Activated CD8-positive, alpha-beta memory T cell treated with anti-CD3 and anti-CD28 coated beads, Interleukin-2, amount 50 U/mL, for 1 hour (primary cell): Measurements from ENCODE around the gene PIP5K1B.

Source experiments
- DNase-seq: peaks from one replicate; pipeline ENCODE4 v3.0.0-alpha.2; 2020; ENCODE audit errors: extremely low read depth

Gene PIP5K1B

DNA sequence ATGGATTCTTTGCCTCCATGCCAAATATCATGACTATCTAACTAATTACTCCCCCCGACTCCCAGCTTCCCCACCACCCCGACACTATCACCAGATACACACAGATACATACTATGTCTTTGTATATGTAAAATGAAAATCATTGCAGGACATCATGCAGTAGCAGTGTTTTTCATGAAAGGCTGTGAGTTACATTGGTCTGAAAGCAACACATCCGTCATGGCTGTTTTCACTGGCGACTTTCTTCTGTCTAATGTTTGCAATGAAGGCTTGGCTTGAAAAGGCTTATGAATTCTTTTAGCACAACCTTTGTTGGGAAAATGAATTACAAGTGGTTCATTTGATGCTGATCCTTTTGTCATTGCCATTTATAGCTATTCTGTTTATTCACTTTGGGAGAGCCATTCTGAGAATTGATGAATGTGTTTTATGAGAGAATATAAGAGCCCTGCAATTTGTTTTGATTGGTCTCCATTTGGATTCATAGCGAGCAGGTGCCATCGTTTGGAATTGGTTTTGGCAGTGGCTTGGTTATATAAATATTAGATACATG, 103.4 kb downstream of the PIP5K1B start:
- DNase-seq = no peak

DNA sequence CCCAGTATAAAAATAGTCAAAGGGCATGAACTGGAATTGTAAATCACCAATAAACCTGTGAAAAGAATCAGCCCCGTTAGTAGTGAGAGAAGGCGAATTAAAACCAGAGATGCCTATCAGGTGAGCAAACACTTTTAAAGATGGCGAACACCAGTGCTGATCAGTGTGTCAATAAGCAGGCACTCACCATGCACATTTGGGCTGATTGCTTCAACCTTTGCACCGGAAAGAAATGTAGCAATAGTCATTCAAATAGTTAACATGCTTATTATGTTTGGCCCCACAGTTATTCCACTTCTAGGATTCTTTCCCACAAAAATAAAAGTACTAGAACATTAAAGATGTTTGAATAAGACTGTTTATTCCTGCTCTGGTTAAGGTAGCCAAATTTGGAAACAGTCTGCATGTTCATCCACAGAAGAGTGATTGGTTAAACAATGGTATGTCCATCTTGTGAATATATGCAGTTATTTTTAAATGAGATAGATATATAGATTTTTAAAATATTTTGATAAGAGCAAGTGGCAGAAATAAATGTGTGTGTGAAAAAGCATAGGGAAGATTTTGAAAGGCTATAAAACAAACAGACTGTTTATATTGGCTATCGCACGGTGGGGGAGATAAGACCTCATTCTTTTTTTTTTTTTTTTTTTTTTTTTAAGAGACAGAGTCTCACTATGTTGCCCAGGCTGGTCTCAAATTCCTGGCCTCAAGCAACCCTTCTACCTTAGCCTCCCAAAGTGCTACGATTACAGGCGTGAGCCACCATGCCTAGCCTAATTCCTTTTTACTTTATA, 112.2 kb downstream of the PIP5K1B start:
- no peak for DNase-seq

DNA sequence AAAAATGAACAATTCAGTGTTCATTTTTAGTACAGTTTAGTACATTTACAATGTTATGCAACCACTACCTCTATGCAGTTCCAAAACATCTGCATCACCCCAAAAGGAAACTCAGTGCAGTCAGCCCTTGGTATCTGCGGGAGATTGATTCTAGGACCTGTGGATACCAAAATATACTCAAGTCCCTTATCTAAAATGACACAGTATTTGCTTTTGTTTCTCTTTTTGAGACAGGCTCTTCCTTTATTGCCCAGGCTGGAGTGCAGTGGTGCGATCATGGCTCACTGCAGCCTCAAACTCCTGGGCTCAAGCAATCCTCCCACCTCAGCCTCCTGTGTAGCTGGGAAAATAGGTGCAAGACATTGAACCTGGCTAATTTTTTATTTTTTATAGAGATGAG, 114.0 kb downstream of the PIP5K1B start:
- DNase-seq = no peak

- DNase-seq = no peak
Measured at GRCh38 chr9:68821911-68822310, 116.9 kb downstream of the PIP5K1B start.

GRCh38 chr9:68822596-68823165, 117.6 kb downstream of the PIP5K1B start:
- DNase-seq = no peak

- no peak for DNase-seq
Measured at GRCh38 chr9:68825762-68826472, 120.9 kb downstream of the PIP5K1B start.

DNA sequence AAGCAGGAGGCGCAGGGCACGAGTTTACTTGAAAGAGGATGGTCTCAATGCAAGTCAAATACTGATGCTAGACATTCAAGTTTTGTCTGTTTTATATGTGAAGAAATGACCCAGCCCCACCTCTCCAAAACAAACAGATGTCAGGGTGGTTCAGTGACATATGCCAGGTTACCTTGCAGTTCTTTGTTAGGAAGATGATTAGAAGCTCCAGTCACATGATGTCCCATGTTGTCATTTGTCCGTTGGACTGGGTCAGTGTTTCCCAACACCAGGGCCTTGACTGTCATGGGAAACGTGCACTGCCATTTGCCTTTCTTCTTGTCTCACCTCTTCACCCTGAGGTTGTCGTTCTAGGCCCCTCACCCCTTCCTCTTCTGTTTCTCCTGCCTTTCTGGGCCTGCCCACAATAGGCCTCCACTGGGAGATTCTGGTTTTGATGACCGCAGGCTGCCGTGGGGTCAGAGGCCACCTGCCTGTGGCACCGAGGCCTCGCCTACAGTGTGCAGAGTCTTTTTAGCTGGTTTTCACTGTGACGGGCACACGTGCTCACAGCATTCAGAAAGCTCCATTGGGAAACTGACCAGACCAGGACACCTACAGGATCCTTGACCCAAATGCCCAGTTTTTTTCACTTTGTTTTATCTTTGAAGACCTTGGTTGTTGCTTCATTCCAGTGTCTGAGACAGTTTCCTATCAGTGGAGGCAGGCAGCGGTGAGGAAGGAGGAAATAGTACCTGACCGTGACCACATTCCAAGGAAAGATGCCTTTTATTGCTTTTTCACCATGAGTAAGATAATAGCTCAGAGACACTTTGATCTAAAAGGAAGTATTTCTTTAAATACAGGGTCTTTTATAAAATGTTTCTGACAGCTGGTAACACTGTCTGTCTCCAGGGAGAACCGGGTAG, 123.1 kb downstream of the PIP5K1B start:
- DNase-seq = no peak

- DNase-seq = no peak
Measured at GRCh38 chr9:68832101-68832500, 127.1 kb downstream of the PIP5K1B start.

- no peak for DNase-seq
Measured at GRCh38 chr9:68832861-68833518, 128.0 kb downstream of the PIP5K1B start.

DNA sequence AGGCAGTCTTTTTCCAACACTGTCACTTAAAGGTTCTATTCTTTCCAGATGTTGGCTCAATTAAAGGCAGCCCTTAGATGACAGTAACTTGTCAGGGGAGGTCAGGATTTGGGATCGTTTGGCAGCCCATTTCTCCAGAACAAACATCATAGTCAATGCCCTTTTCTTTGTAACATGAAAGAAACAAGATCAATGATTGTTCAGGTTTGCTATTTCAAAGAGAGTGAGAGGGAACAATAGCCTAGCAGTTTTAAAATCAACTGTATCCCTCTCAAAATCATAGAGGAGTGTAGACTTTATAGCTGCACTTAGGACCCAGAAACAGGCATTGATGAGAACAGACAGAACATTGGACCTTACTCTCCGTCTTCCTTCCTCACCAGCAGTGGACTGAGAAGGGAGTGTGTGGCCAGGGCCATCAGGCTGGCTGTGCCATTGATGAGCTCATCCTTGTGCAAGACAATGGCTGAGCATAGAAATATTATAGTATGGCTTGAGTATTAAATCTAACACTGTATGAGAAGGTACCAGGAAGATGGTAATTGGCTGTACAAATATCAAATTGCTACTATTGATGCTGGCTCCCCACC, 130.0 kb downstream of the PIP5K1B start:
- DNase-seq = no peak

- no peak for DNase-seq
Measured at GRCh38 chr9:68836788-68837187, 131.7 kb downstream of the PIP5K1B start.

DNA sequence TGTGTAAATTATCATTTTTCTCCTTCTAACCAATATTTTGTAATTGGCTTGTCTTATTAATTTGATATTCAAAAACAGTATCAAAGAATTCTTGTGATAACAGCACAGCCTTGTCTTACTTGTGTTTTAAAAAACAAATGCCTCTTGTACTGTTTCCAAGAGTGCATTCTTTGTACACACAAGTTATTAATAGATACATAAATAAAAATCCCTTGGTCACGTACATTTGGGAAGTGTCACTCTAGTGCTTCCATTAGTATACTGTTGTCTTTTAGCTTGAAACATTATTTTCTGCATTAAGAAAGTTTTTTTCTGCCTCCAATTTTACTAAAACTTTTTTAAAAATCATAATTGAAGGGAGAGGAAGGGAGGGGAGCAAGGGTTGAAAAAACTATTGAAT, 133.2 kb downstream of the PIP5K1B start:
- DNase-seq = no peak

DNA sequence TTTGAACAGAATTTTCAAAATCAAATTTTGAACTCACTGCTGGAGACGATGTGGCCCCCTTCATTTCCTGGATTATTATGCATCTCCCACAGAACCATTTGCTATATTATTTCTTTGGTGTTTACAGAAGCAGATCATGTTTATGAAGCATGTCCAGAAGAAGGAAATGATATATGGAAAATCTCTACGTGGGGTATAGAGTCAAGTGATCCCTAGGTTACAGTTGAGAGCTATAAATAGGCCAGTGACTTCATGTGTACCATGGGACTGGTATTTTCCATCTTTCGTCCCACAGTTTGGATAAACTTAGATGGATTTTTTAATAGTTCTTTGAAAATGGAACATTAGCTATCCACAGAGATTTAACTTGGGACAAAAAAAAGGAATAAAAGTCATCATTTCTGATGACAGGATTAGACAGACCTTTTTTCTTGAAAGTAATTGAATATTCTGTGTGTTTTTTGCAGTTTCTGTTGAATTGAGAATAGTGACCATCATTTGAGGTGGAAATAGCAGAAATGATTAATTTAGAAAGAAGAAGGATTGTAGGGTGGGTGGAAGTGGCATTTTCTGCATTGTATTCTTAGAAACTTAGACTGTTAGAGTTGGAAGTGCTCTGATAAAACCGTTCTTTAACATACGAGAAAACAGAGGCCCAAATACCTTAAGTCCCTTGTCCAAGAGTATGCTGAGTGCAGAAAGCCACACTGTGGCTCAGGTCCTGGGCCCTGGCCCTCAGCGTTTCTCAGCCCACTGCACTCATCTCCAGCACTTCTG, 136.4 kb downstream of the PIP5K1B start:
- DNase-seq = no peak

DNA sequence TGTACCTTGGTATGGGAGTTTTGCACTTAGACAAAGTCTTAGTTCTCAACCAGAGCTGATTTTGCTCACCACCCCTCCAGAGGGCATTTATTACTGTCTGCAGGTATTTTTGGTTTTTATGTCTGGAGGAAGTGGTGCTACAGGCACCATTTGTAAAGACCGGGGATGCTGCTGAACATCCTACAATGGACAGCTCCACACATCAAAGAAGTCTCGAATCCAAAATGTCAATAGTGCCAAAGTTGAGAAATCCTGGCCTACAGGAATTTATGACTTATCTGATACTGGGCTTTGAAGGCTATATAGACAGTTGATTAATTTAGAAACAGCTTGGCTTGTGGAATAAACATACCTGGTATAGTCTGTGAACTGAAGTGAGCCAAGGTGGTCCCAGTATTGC, 137.5 kb downstream of the PIP5K1B start:
- no peak for DNase-seq

- DNase-seq = no peak
Measured at GRCh38 chr9:68843239-68843638, 138.2 kb downstream of the PIP5K1B start.

DNA sequence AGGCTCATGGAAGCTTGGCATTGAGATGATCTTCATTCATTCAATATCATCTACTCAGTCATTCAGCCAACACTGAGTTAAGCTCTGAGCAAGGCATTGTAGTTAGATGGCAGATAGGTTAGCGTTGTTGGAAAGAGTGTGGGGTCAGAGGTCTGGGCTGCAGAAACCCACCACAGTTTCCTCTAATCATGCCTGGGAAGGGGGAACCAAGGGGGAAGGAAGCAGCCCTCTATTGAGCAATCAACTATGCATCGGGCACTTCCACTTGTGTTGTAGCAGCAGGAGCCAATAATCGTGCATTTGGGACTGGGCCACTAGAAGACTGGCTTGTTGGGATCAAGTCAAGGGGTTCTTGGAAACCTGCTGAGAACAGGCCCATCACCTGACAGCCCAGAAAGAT, 139.1 kb downstream of the PIP5K1B start:
- no peak for DNase-seq

- no peak for DNase-seq
Measured at GRCh38 chr9:68844631-68845612, 139.9 kb downstream of the PIP5K1B start.

DNA sequence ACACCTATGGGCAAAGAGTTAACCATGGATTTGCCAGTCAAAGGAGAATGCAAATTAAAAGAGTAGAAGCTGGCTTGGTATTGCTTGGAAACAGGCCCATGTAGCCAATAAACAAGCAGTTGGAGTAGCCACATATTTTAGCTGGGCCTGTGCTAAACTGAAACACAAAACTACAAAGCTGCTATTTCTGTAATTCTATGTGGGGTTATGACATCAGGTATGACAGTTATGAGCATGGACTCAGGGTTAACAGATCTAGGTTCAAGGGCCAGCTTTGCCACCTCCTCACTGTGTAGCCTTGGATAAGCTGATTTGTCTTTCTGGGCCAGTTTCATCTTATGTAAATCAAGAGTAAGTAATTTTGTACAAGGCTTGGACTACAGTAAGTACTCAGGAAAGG, 142.7 kb downstream of the PIP5K1B start:
- no peak for DNase-seq

- no peak for DNase-seq
Measured at GRCh38 chr9:68851657-68852056, 146.6 kb downstream of the PIP5K1B start.
